Lower leg skin (tissue), 4 donors: ENCODE measurements around the gene GPR141. TPM values are rescaled to one million over a fixed set of nuclear protein-coding genes. Genes with fewer than 3 reads are reported as not detected.

ENCODE experiments used
- DNase-seq, 2 donors: peaks; one replicate each; pipeline ENCODE4 v3.0.0-alpha.2; 2019; ENCODE audit warnings: low spot score in 2 of 2
- H3K4me3 ChIP-seq: fragments of 200-600 bp; sonication (generic); 2 replicates; pipeline ENCODE4 v1.5.1; 2017; ENCODE audit warnings: mild to moderate bottlenecking, low read depth; ENCODE audit not compliant: poor library complexity, severe bottlenecking
- POLR2A ChIP-seq, 2 donors: fragments of 450-650 bp; IDR thresholded peaks; one replicate each; pipeline ENCODE4 v1.6.1; 2016 to 2017; ENCODE audit warnings: antibody characterized with exemption in 2 of 2, mild to moderate bottlenecking in 1 of 2, moderate library complexity in 1 of 2
- WGBS, 2 donors: methylation state at CpG; one replicate each; pipeline ENCODE4 v1.1.5; 2018; 5-methylcytosine and 5-hydroxymethylcytosine counted together
- intact Hi-C: fragments of 100-400 bp; cut with DNase I; formaldehyde crosslinking; loops from one replicate; pipeline ENCODE4 v1.15.0; 2023; ENCODE audit warnings: low total_unique reads
- total RNA-seq, 4 donors: library from RNA; depleted of rRNA; stranded (reverse); fragments of >200 nt; gene quantifications; one replicate each; pipeline ENCODE4 v1.1.0, GENCODE V29; 2016
- TF ChIP-seq, protein P1 (sequence below), 3 donors: fragments of 450-650 bp; IDR thresholded peaks; one replicate each; pipeline ENCODE4 v1.5.1; 2016; ENCODE audit warnings: antibody characterized with exemption in 3 of 3, mild to moderate bottlenecking in 3 of 3, moderate library complexity in 2 of 3

The GPR141 gene
- total RNA-seq, 4 donors from 2014 or later = 0.39 to 1.6 (median 0.49) TPM; not detected in 1

DNA sequence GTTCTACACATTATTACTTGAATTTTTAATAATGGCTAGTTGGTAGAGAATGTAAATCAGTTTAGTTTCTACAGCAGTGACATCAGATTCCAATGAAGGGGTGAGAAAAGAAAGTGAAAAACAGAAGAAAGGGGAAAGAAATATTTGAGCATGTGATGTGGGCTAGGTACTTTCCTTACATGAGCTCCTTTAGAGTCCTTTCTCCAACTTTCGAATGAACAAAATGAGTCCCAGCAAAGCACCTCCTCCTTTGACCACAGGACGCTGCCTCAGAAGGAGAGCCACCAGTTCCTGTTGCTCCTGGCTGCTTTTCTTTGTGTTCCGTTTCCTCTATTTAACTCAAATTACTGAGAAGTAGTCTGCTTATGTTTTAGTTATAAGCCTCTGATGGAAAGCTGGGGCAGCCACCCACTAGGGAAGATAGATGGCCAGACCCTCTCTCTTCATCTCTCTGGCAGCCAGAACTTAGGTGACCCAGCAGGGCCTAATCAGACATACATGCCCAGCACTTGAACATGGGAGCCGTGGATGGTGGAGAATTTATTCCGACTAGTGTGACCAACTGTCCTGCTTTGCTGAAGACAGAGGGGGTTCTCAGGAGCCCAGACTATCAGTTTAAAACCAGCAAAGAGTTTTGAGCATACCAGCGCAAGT lies 82.4 kb downstream of the GPR141 start:
- H3K4me3 ChIP-seq = no peak overlapping the region
- intact Hi-C loops = no loop called here
- TF ChIP-seq, protein P1, sequence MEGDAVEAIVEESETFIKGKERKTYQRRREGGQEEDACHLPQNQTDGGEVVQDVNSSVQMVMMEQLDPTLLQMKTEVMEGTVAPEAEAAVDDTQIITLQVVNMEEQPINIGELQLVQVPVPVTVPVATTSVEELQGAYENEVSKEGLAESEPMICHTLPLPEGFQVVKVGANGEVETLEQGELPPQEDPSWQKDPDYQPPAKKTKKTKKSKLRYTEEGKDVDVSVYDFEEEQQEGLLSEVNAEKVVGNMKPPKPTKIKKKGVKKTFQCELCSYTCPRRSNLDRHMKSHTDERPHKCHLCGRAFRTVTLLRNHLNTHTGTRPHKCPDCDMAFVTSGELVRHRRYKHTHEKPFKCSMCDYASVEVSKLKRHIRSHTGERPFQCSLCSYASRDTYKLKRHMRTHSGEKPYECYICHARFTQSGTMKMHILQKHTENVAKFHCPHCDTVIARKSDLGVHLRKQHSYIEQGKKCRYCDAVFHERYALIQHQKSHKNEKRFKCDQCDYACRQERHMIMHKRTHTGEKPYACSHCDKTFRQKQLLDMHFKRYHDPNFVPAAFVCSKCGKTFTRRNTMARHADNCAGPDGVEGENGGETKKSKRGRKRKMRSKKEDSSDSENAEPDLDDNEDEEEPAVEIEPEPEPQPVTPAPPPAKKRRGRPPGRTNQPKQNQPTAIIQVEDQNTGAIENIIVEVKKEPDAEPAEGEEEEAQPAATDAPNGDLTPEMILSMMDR (IDR thresholded peaks at IDR 0.05) = no peak
- no peak for TF ChIP-seq POLR2A (IDR thresholded peaks at IDR 0.05)
- DNase-seq = no peak
- 76 to 81% methylated on average over 6 of the region's 6 CpGs for WGBS, 2 donors

DNA sequence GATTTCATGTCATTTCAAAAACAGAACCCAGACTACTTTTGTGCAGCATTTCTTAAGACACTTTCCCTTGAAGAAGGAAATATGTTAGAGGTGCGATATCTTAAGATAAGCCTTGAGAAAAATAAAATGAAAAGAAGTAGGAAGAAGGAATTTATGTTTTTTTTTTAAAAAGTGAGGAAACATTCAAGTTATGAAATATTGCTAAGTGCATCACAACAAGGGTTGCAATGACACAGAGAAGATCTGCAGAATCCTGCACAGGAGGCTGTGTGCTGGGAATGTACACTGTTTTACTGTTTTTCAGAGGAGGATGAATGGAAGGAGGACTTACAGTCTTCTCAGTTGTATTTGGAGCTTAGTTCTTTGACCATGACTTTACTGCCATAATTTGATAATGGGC lies 85.0 kb downstream of the GPR141 start:
- H3K4me3 ChIP-seq = no peak overlapping the region
- intact Hi-C loops = no loop called here
- 84 to 94% methylated on average over 1 of the region's 1 CpG for WGBS, 2 donors
- no peak for TF ChIP-seq POLR2A (IDR thresholded peaks at IDR 0.05)
- TF ChIP-seq, protein P1 (IDR thresholded peaks at IDR 0.05) = no peak
- no peak for DNase-seq

DNA sequence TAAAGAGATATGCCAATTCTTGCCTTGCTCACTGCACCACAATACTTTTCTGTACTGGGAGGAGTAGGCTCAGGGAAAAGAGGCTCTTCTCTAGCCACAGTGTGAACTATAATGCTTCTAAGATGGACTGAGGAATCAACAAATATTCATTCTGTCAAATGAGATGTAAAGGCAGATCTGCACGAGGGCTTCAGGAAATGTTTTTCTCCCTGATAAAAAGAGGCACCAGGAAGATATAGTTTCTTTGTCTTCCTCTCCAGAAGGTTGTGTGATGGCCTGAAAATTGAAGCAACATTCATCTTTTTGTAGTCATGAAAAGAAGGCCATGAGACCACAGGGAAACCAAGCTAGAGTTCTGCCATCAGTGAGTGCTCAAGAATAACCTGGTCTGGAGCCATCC lies 85.7 kb downstream of the GPR141 start:
- H3K4me3 ChIP-seq = no peak overlapping the region
- intact Hi-C loops = no loop called here
- WGBS, 2 donors = 25 to 35% methylated on average over 1 of the region's 1 CpG

DNA sequence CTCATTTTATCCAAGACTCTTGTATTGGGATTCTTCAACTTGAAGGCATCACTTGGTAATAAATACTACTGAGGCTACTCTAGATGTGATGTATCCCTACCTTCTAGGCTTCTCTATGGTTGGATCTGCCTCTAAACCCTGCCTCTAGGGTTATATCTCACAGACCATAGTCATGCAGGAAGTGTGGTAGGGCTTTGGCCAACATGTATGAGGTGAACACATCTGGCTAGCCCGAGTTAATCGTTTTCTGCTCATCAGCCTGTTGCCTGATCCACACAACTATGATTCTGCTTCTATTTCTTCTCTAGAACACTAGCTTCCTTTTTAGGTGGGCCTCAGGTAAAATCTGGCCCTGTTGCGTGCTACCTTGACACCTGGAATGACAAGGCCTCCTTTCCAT lies 86.2 kb downstream of the GPR141 start:
- no peak for DNase-seq
- 84 to 91% methylated on average over 3 of the region's 3 CpGs for WGBS, 2 donors
- no peak for TF ChIP-seq POLR2A (IDR thresholded peaks at IDR 0.05)
- TF ChIP-seq, protein P1 (IDR thresholded peaks at IDR 0.05) = no peak
- H3K4me3 ChIP-seq = no peak overlapping the region
- intact Hi-C loops = no loop called here

More for the DNA sequence above, 85.7 kb downstream of the GPR141 start:
- DNase-seq = no peak
- TF ChIP-seq, protein P1 (IDR thresholded peaks at IDR 0.05) = no peak
- no peak for TF ChIP-seq POLR2A (IDR thresholded peaks at IDR 0.05)

DNA sequence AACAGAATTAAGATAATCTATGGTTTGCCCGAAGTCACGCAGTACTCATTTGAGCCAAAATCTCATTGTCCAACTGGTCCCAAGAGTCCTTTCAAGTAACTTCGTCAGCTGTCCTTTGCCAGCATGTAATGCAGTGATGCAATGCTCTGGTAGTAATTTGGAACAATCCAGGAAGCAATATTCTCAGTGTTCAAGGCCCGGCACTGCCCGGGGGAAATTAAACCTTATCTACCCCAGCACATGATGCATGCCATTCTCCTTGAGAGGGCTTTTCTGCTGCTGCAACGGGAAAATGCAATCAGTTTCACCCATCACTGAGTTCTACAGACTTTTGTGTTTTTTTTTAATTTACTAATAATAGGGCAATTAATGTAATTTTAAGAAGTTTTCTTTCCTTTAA lies 87.3 kb downstream of the GPR141 start:
- 57 to 58% methylated on average over 6 of the region's 6 CpGs for WGBS, 2 donors
- no peak overlapping the region for H3K4me3 ChIP-seq
- TF ChIP-seq, protein P1 (IDR thresholded peaks at IDR 0.05) = no peak
- no peak for TF ChIP-seq POLR2A (IDR thresholded peaks at IDR 0.05)
- DNase-seq = no peak
- intact Hi-C loops = no loop called here

DNA sequence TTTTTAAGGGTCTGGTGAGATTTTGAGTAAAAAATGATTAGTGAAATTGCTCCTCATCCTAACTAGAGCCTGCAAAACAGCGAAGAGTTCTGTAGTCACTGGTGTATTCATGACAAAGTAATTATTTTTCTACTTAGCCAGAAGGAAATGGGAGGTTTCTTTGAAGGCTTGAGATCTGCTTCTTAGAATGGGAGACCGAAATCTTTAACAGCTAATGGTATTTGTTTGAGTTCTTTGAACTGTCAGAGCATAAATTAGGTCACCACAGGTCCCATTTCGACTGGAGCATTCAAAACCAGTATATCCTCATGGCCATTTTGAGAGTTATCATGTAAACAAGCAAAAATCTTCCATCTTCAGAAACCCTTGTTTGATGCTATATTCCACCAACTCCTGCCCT lies 87.8 kb downstream of the GPR141 start:
- 51 to 54% methylated on average over 3 of the region's 3 CpGs for WGBS, 2 donors
- no peak for DNase-seq
- intact Hi-C loops = no loop called here
- H3K4me3 ChIP-seq = no peak overlapping the region
- no peak for TF ChIP-seq POLR2A (IDR thresholded peaks at IDR 0.05)
- TF ChIP-seq, protein P1 (IDR thresholded peaks at IDR 0.05) = no peak
